Upper lobe of right lung (tissue), 1 donor: ENCODE data around the gene FAM110A. TPM values are rescaled to one million over a fixed set of nuclear protein-coding genes. Genes with fewer than 3 reads are reported as not detected.
"Not testable (repeated sequence)": the region's sequence is repeated elsewhere in the genome, so short reads cannot be mapped to it uniquely, and the experiment has no call there.

Experiments used
- ATAC-seq: fragments of 200-7000 bp; cut with Tn5 transposase; one replicate; pipeline ENCODE4 v1.9.1; 2020; ENCODE audit warnings: mild to moderate bottlenecking, moderate library complexity
- DNase-seq: peaks from one replicate; pipeline ENCODE4 v3.0.0-alpha.2; 2020
- H3K27ac ChIP-seq: fragments of 200-600 bp; one replicate; pipeline ENCODE4 v1.8.0; 2022
- H3K27me3 ChIP-seq: fragments of 200-600 bp; one replicate; pipeline ENCODE4 v1.8.0; 2022; ENCODE audit warnings: mild to moderate bottlenecking
- H3K36me3 ChIP-seq: fragments of 200-600 bp; one replicate; pipeline ENCODE4 v1.8.0; 2022
- H3K4me1 ChIP-seq: fragments of 200-600 bp; one replicate; pipeline ENCODE4 v1.8.0; 2022
- H3K4me3 ChIP-seq: fragments of 200-600 bp; one replicate; pipeline ENCODE4 v1.8.0; 2022; ENCODE audit warnings: mild to moderate bottlenecking
- H3K9me3 ChIP-seq: fragments of 200-600 bp; one replicate; pipeline ENCODE4 v1.8.0; 2022
- CTCF ChIP-seq: fragments of 200-600 bp; IDR thresholded peaks from one replicate; pipeline ENCODE4 v1.8.0; 2022; ENCODE audit warnings: antibody characterized with exemption
- intact Hi-C: fragments of 100-400 bp; cut with DNase I; formaldehyde crosslinking; loops from one replicate; pipeline ENCODE4 v1.11.0; 2022
- total RNA-seq: library from RNA; stranded (reverse); fragmentation: NEBNext Ultra II Directional; extraction: Animal tissue kit (Norgen Biotek cat#: 25700); gene quantifications from one replicate; pipeline ENCODE4 v1.2.1, GENCODE V29; 2021
- donor health status: DM: no; HTN: yes; CAD: no; lungs with severe emphysema.

Gene FAM110A
- total RNA-seq, 1 donor from 2014 or later: 16.8 TPM

- Histone ChIP-seq H3K4me1 (no peaks in the 10 kb centered on the region), H3K27ac (no peak overlapping the region), H3K36me3 (no peaks in the 10 kb centered on the region), H3K9me3 (no peaks in the 10 kb centered on the region), H3K4me3 (no peak overlapping the region), H3K27me3 (no peaks in the 10 kb centered on the region)
- TF ChIP-seq CTCF: no peak
- no peak for ATAC-seq
- no peak for DNase-seq
- intact Hi-C loops: no loop called here
Observed at GRCh38 chr20:801678-802077, 31.8 kb upstream of the FAM110A start.

GRCh38 chr20:805713-806112, 27.8 kb upstream of the FAM110A start:
- peaks cover 16% of the 10 kb centered on the region for H3K27me3 ChIP-seq
- no peak overlapping the region for H3K27ac ChIP-seq
- no peaks in the 10 kb centered on the region for H3K4me1 ChIP-seq
- H3K9me3 ChIP-seq: no peaks in the 10 kb centered on the region
- intact Hi-C loops: no loop called here
- no peak for DNase-seq
- no peaks in the 10 kb centered on the region for H3K36me3 ChIP-seq
- ATAC-seq: no peak
- TF ChIP-seq CTCF: no peak
- H3K4me3 ChIP-seq: no peak overlapping the region

DNA sequence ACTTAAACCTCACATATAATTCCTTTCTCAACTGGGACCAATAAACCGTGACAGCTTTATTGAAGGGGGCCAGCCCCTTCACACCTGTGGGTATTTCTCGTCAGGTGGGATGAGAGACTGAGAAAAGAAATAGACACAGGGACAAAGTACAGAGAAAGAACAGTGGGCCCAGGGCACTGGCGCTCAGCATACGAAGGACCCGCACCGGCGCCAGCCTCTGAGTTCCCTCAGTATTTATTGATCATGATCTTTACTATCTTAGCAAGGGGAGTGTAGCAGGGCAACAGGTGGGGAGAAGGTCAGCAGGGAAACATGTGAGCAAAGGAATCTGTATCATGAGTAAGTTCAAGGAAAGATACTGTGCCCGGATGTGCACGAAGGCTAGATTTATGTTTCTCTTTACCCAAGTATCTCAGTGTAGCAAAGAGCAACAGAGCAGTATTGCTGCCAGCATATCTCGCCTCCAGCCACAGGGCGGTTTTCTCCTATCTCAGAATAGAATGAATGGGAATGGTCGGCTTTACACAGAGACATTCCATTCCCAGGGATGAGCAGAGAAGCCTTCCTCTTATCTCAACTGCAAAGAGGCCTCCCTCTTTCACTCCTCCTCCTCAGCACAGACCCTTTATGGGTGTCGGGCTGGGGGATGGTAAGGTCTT, 21.6 kb upstream of the FAM110A start:
- H3K36me3 ChIP-seq, H3K4me3 ChIP-seq, DNase-seq, H3K9me3 ChIP-seq, H3K4me1 ChIP-seq, intact Hi-C loops, H3K27ac ChIP-seq, ATAC-seq: not testable (repeated sequence)
- peaks cover 24% of the 10 kb centered on the region for H3K27me3 ChIP-seq

GRCh38 chr20:812435-812814, 21.1 kb upstream of the FAM110A start:
- H3K9me3 ChIP-seq, DNase-seq, H3K4me3 ChIP-seq, H3K27ac ChIP-seq, H3K4me1 ChIP-seq, intact Hi-C loops, ATAC-seq, H3K36me3 ChIP-seq: not testable (repeated sequence)
- peaks cover 24% of the 10 kb centered on the region for H3K27me3 ChIP-seq

- Histone ChIP-seq H3K9me3 (no peaks in the 10 kb centered on the region), H3K27me3 (peaks cover 24% of the 10 kb centered on the region), H3K4me1 (no peaks in the 10 kb centered on the region), H3K36me3 (no peaks in the 10 kb centered on the region), H3K27ac (no peak overlapping the region), H3K4me3 (no peak overlapping the region)
- ATAC-seq (no peak), DNase-seq (no peak)
- intact Hi-C loops: no loop called here
- TF ChIP-seq CTCF: no peak
Observed at GRCh38 chr20:813390-813789, 20.1 kb upstream of the FAM110A start.

DNA sequence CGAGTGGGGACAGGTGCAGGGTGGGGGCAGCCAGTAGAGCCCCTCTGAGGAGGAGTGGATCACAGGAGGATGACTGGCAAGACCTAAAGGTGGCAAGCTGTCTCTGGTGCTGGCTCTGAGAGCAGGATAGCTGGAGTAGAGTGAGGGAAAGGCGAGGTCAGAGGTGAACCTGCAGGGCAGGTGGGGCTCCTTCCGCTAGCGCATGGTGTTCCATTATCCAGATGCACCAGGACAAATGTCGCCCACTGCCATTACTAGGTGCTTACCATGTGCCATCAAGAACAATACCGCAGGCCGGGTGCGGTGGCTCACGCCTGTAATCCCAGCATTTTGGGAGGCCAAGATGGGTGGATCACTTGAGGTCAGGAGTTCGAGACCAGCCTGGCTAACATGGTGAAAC, 18.3 kb upstream of the FAM110A start:
- no peak for TF ChIP-seq CTCF
- intact Hi-C loops: loop anchor here (5.0 kb wide), 1 partner anchor 142 kb away; no protein-coding TSS in a partner anchor
- H3K27ac ChIP-seq: no peak overlapping the region
- H3K4me3 ChIP-seq: no peak overlapping the region
- H3K4me1 ChIP-seq: no peaks in the 10 kb centered on the region
- no peak for DNase-seq
- ATAC-seq: no peak
- H3K36me3 ChIP-seq: no peaks in the 10 kb centered on the region
- H3K9me3 ChIP-seq: no peaks in the 10 kb centered on the region
- H3K27me3 ChIP-seq: peaks cover 12% of the 10 kb centered on the region
